Endothelial cell (in vitro differentiated cells): Measurements from ENCODE around the gene HDGF. TPM values are rescaled to one million over a fixed set of nuclear protein-coding genes. Genes with fewer than 3 reads are reported as not detected.
"Not testable (repeated sequence)": the region's sequence is repeated elsewhere in the genome, so short reads cannot be mapped to it uniquely, and the experiment has no call there.

Experiments
- DNase-seq: peaks from one replicate; pipeline ENCODE4 v3.0.0; 2021; ENCODE audit warnings: low spot score
- H3K27ac Mint-ChIP-seq: one replicate; pipeline ENCODE4 v1.8.0; 2021; ENCODE audit warnings: mixed read lengths, inconsistent platforms; ENCODE audit not compliant: unreplicated experiment
- H3K27me3 Mint-ChIP-seq: one replicate; pipeline ENCODE4 v1.8.0; 2021; ENCODE audit warnings: mild to moderate bottlenecking, moderate library complexity, mixed read lengths, inconsistent platforms; ENCODE audit not compliant: unreplicated experiment
- H3K36me3 Mint-ChIP-seq: one replicate; pipeline ENCODE4 v1.8.0; 2021; ENCODE audit warnings: mild to moderate bottlenecking, low read depth, mixed read lengths, inconsistent platforms; ENCODE audit not compliant: unreplicated experiment
- H3K4me1 Mint-ChIP-seq: one replicate; pipeline ENCODE4 v1.8.0; 2021; ENCODE audit warnings: mild to moderate bottlenecking, mixed read lengths, inconsistent platforms; ENCODE audit not compliant: unreplicated experiment
- H3K4me3 Mint-ChIP-seq: one replicate; pipeline ENCODE4 v1.8.0; 2021; ENCODE audit warnings: mild to moderate bottlenecking, mixed read lengths, inconsistent platforms; ENCODE audit not compliant: unreplicated experiment
- H3K9me3 Mint-ChIP-seq: one replicate; pipeline ENCODE4 v1.8.0; 2021; ENCODE audit warnings: mixed read lengths, inconsistent platforms; ENCODE audit not compliant: unreplicated experiment
- CTCF ChIP-seq: fragments of 200-600 bp; sonication (generic); IDR thresholded peaks from one replicate; pipeline ENCODE4 v1.5.0; 2021; ENCODE audit warnings: antibody characterized with exemption; ENCODE audit not compliant: unreplicated experiment
- total RNA-seq: library from RNA; stranded (reverse); fragmentation: NEBNext Ultra II Directional; extraction: Animal tissue kit (Norgen Biotek cat#: 25700); gene quantifications from one replicate; pipeline ENCODE4 v1.2.1, GENCODE V29; 2021; ENCODE audit not compliant: unreplicated experiment

HDGF gene
- total RNA-seq, 1 donor from 2014 or later, result 175 TPM

- no peak for TF ChIP-seq CTCF
- peaks cover 5% of the 10 kb centered on the region for H3K27me3 Mint-ChIP-seq
- peaks cover 25% of the 10 kb centered on the region for H3K4me1 Mint-ChIP-seq
- H3K36me3 Mint-ChIP-seq, result peaks cover 7% of the 10 kb centered on the region
- no peaks in the 10 kb centered on the region for H3K9me3 Mint-ChIP-seq
- peak within 1 kb of the TSS; percentile 70 for H3K27ac Mint-ChIP-seq
- H3K4me3 Mint-ChIP-seq, result no peak within 1 kb of the TSS
- peak; percentile 94 for DNase-seq
These were observed 15.8 kb upstream of the HDGF start, which contains the start of gene PRCC for GRCh38 chr1:156767101-156767878. Gene PRCC (plus strand): TSS chr1:156767535. CDS start chr1:156767772, 237 bp downstream.

GRCh38 chr1:156766298-156767100 lies 15.0 kb upstream of the HDGF start:
- peaks cover 7% of the 10 kb centered on the region for H3K36me3 Mint-ChIP-seq
- no peak overlapping the region for H3K4me3 Mint-ChIP-seq
- H3K27ac Mint-ChIP-seq, result peak overlapping the region; percentile 38
- no peaks in the 10 kb centered on the region for H3K9me3 Mint-ChIP-seq
- DNase-seq, result no peak
- peaks cover 25% of the 10 kb centered on the region for H3K4me1 Mint-ChIP-seq
- no peak for TF ChIP-seq CTCF
- peaks cover 5% of the 10 kb centered on the region for H3K27me3 Mint-ChIP-seq

- TF ChIP-seq CTCF, result no peak
- H3K9me3 Mint-ChIP-seq, result no peaks in the 10 kb centered on the region
- H3K4me3 Mint-ChIP-seq, result no peak overlapping the region
- peaks cover 19% of the 10 kb centered on the region for H3K4me1 Mint-ChIP-seq
- H3K27ac Mint-ChIP-seq, result no peak overlapping the region
- DNase-seq, result no peak
- H3K36me3 Mint-ChIP-seq, result peaks cover 2% of the 10 kb centered on the region
- peaks cover 5% of the 10 kb centered on the region for H3K27me3 Mint-ChIP-seq
These were observed 14.2 kb upstream of the HDGF start for GRCh38 chr1:156765666-156766065.

- DNase-seq, H3K27ac Mint-ChIP-seq, H3K9me3 Mint-ChIP-seq, H3K27me3 Mint-ChIP-seq, H3K4me3 Mint-ChIP-seq, H3K36me3 Mint-ChIP-seq: not testable (repeated sequence)
- peaks cover 19% of the 10 kb centered on the region for H3K4me1 Mint-ChIP-seq
These were observed 13.7 kb upstream of the HDGF start for GRCh38 chr1:156765136-156765535.

- H3K27ac Mint-ChIP-seq, result no peak overlapping the region
- no peak for TF ChIP-seq CTCF
- no peaks in the 10 kb centered on the region for H3K9me3 Mint-ChIP-seq
- no peaks in the 10 kb centered on the region for H3K36me3 Mint-ChIP-seq
- H3K4me1 Mint-ChIP-seq, result no peaks in the 10 kb centered on the region
- no peak overlapping the region for H3K4me3 Mint-ChIP-seq
- peaks cover 2% of the 10 kb centered on the region for H3K27me3 Mint-ChIP-seq
- DNase-seq, result no peak
These were observed 9.3 kb upstream of the HDGF start for GRCh38 chr1:156760796-156761104.
